B cell (primary cell): ENCODE results near the gene ITFG1. TPM values are rescaled to one million over a fixed set of nuclear protein-coding genes. Genes with fewer than 3 reads are reported as not detected.
A peak's percentile ranks its signal among the peaks of the same experiment; 100 is the strongest.

Source experiments
- ATAC-seq: fragments of 200-7000 bp; cut with Tn5 transposase; one replicate; pipeline ENCODE4 v1.10.0; 2021; ENCODE audit warnings: low read depth, mild to moderate bottlenecking, moderate number of reproducible peaks, moderate library complexity
- CTCF ChIA-PET: fragments of 350-600 bp; sonication (Branson Sonifier 250); formaldehyde crosslinking; loops from one replicate; lab custom pipeline; 2021; ENCODE audit warnings: antibody characterized with exemption, inconsistent platforms; lab: Charles Lee
- POLR2A ChIA-PET: fragments of 350-600 bp; sonication (Branson Sonifier 250); formaldehyde crosslinking; loops from one replicate; lab custom pipeline; 2021; ENCODE audit warnings: antibody characterized with exemption; lab: Charles Lee
- DNase-seq: peaks from one replicate; pipeline ENCODE4 v3.0.0; 2013
- H2AFZ ChIP-seq: 2 replicates; pipeline ENCODE4 v1.6.1; 2012; ENCODE audit warnings: mild to moderate bottlenecking, low read depth, low read length; ENCODE audit not compliant: insufficient read depth, poor library complexity, severe bottlenecking
- H3K27ac ChIP-seq, 2 donors: 1 replicate in 1 of 2; 2 replicates in 1 of 2; pipeline ENCODE4 v1.5.1; 2012 to 2013; ENCODE audit warnings: low read length in 2 of 2, mild to moderate bottlenecking in 2 of 2, moderate library complexity in 1 of 2
- H3K27me3 ChIP-seq, 4 experiments: fragments of 200-600 bp in 1 of 4; sonication (generic) in 1 of 4; replicated peaks in 1 of 4; 1 replicate in 2 of 4; 2 replicates in 2 of 4; pipeline versions ENCODE4 v1.6.1 to v1.7.0; 2013 to 2016; ENCODE audit warnings: low read length in 3 of 4, mild to moderate bottlenecking in 2 of 4, mixed read lengths in 1 of 4, moderate library complexity in 1 of 4; ENCODE audit not compliant: insufficient read depth in 4 of 4, control insufficient read depth in 3 of 4; ENCODE audit errors: control extremely low read depth in 1 of 4
- H3K36me3 ChIP-seq, 2 experiments: replicated peaks in 1 of 2; 1 replicate in 1 of 2; 2 replicates in 1 of 2; pipeline versions ENCODE4 v1.6.1 to v1.7.1; 2013; ENCODE audit warnings: low read length in 1 of 2; ENCODE audit not compliant: insufficient read depth in 2 of 2, control insufficient read depth in 1 of 2; ENCODE audit errors: control extremely low read depth in 1 of 2, extremely low read depth in 1 of 2
- H3K4me1 ChIP-seq, 2 donors: fragments of 200-600 bp in 1 of 2; sonication (generic) in 1 of 2; 1 replicate in 1 of 2; 2 replicates in 1 of 2; pipeline versions ENCODE4 v1.5.1 to v1.6.1; 2013 to 2017; ENCODE audit warnings: low read length in 2 of 2; ENCODE audit not compliant: control insufficient read depth in 2 of 2, insufficient read depth in 2 of 2
- H3K4me2 ChIP-seq: replicated peaks from 2 replicates; pipeline ENCODE3; 2012; ENCODE audit warnings: mild to moderate bottlenecking, low read depth, low read length; ENCODE audit not compliant: poor library complexity, severe bottlenecking
- H3K4me3 ChIP-seq, 5 experiments: fragments of 200-600 bp in 1 of 5; sonication (generic) in 1 of 5; 1 replicate in 3 of 5; 2 replicates in 2 of 5; pipeline versions ENCODE4 v1.5.1 to v1.7.0; 2011 to 2016; ENCODE audit warnings: low read length in 4 of 5, mild to moderate bottlenecking in 4 of 5, low read depth in 2 of 5, control low read depth in 1 of 5, moderate library complexity in 1 of 5; ENCODE audit not compliant: insufficient read depth in 1 of 5; ENCODE audit errors: control extremely low read depth in 1 of 5, extremely low read depth in 1 of 5
- H3K79me2 ChIP-seq: fragments of 200-600 bp; sonication (generic); one replicate; pipeline ENCODE4 v1.6.0; 2016; ENCODE audit warnings: low read length; ENCODE audit not compliant: control insufficient read depth, insufficient read depth
- H3K9ac ChIP-seq: fragments of 200-600 bp; sonication (generic); 2 replicates; pipeline ENCODE4 v1.6.1; 2017; ENCODE audit warnings: mild to moderate bottlenecking, low read length, moderate library complexity
- H3K9me3 ChIP-seq, 3 donors: one replicate each; pipeline versions ENCODE4 v1.6.1 to v1.7.1; 2013; ENCODE audit warnings: low read length in 2 of 3; ENCODE audit not compliant: control insufficient read depth in 2 of 3, insufficient read depth in 1 of 3; ENCODE audit errors: control extremely low read depth in 1 of 3
- H4K20me1 ChIP-seq: 2 replicates; pipeline ENCODE4 v1.6.0; 2012; ENCODE audit warnings: mild to moderate bottlenecking, low read length; ENCODE audit not compliant: insufficient read depth, control insufficient read depth, poor library complexity, severe bottlenecking
- H3K27ac Mint-ChIP-seq: one replicate; pipeline ENCODE4 v1.8.0; 2021; ENCODE audit warnings: mixed read lengths
- H3K27me3 Mint-ChIP-seq: one replicate; pipeline ENCODE4 v1.8.0; 2021; ENCODE audit warnings: mixed read lengths
- H3K4me1 Mint-ChIP-seq: one replicate; pipeline ENCODE4 v1.8.0; 2021; ENCODE audit warnings: mixed read lengths
- H3K4me3 Mint-ChIP-seq: one replicate; pipeline ENCODE4 v1.8.0; 2021; ENCODE audit warnings: mixed read lengths
- H3K9me3 Mint-ChIP-seq: one replicate; pipeline ENCODE4 v1.8.0; 2022; ENCODE audit warnings: mixed read lengths; ENCODE audit not compliant: insufficient read depth
- CTCF ChIP-seq: fragments of 200-600 bp; IDR thresholded peaks from one replicate; pipeline ENCODE4 v1.8.0; 2022; ENCODE audit warnings: antibody characterized with exemption, mild to moderate bottlenecking
- EZH2 ChIP-seq: IDR thresholded peaks from 2 replicates; pipeline ENCODE4 v1.6.1; 2012; ENCODE audit warnings: borderline replicate concordance, low read depth, mild to moderate bottlenecking, moderate library complexity, low read length; ENCODE audit not compliant: insufficient read depth, poor library complexity, severe bottlenecking
- WGBS: methylation state at CpG from one replicate; pipeline ENCODE4 v1.1.5; 2013; ENCODE audit warnings: missing lambda C conversion rate; ENCODE audit not compliant: insufficient coverage; 5-methylcytosine and 5-hydroxymethylcytosine counted together
- intact Hi-C: fragments of 100-400 bp; cut with micrococcal nuclease; formaldehyde crosslinking; loops from one replicate; pipeline ENCODE4 v1.10.0; 2022
- polyA plus RNA-seq: library from polyadenylated mRNA; depleted of rRNA; stranded (reverse); fragments of >200 nt; gene quantifications from 2 replicates; pipeline ENCODE4 v1.2.3, GENCODE V29; 2012
- total RNA-seq, 2 donors: library from RNA; stranded (reverse); fragments of 120-200 nt in 1 of 2; gene quantifications; 1 replicate in 1 of 2; 2 replicates in 1 of 2; pipeline versions ENCODE4 v1.2.3 to v1.2.4, GENCODE V29; 2013 to 2022

Gene ITFG1
- total and polyA plus RNA-seq, 2 donors (not counting 1 experiment from before 2014, with no cell fraction given), result 9.7 to 40.4 TPM

GRCh38 chr16:47467501-47467900 lies 6.6 kb upstream of the ITFG1 start:
- 100% methylated on average over 1 of the region's 2 CpGs for WGBS
- Histone ChIP-seq H3K4me3 (no peak overlapping the region), H4K20me1 (peaks cover 16% of the 10 kb centered on the region), H3K79me2 (peaks cover 93% of the 10 kb centered on the region), H3K27me3 (no peaks in the 10 kb centered on the region), H3K4me1 (peaks cover 15 to 36% of the 10 kb centered on the region in 2 donors), H2AFZ (no peak overlapping the region), H3K9me3 (no peaks in the 10 kb centered on the region), H3K27ac (no peak overlapping the region), H3K9ac (no peak overlapping the region), H3K36me3 (peaks cover 2 to 10% of the 10 kb centered on the region in 2 experiments), H3K4me2 (no peak overlapping the region)
- Mint-ChIP-seq H3K4me3 (no peak overlapping the region), H3K9me3 (no peaks in the 10 kb centered on the region), H3K27ac (no peak overlapping the region), H3K4me1 (peaks cover 68% of the 10 kb centered on the region), H3K27me3 (no peaks in the 10 kb centered on the region)
- ATAC-seq, result no peak
- TF ChIP-seq CTCF, result no peak
- POLR2A ChIA-PET, result no interaction called here
- intact Hi-C loops, result no loop called here
- no peak for DNase-seq
- CTCF ChIA-PET, result interaction anchor here (1.5 to 2.3 kb wide), 2 partner anchors 11 to 27 kb away, joined by 3 to 7 read pairs; no protein-coding TSS in a partner anchor

- TF ChIP-seq EZH2 (no peak), CTCF (no peak)
- ChIA-PET CTCF (interaction anchor here (0.9 to 2.3 kb wide), 3 partner anchors 12 to 169 kb away, joined by 3 to 7 read pairs (median 3); no protein-coding TSS in a partner anchor), POLR2A (no interaction called here)
- Histone ChIP-seq H3K9ac (no peak overlapping the region), H3K4me3 (no peak overlapping the region), H3K36me3 (peaks cover 2 to 8% of the 10 kb centered on the region in 2 experiments), H3K79me2 (peaks cover 93% of the 10 kb centered on the region), H3K4me1 (peaks cover 23 to 42% of the 10 kb centered on the region in 2 donors), H2AFZ (no peak overlapping the region), H3K27me3 (no peaks in the 10 kb centered on the region), H3K9me3 (no peaks in the 10 kb centered on the region), H4K20me1 (peaks cover 13% of the 10 kb centered on the region), H3K4me2 (no peak overlapping the region), H3K27ac (no peak overlapping the region)
- Mint-ChIP-seq H3K9me3 (no peaks in the 10 kb centered on the region), H3K27ac (no peak overlapping the region), H3K4me3 (peak overlapping the region; percentile 10), H3K27me3 (no peaks in the 10 kb centered on the region), H3K4me1 (peaks cover 74% of the 10 kb centered on the region)
- WGBS, result no CpG with 5 or more reads among the region's 2 CpGs
- intact Hi-C loops, result no loop called here
- ATAC-seq, result no peak
- DNase-seq, result no peak
Measured at GRCh38 chr16:47465919-47466630, 5.2 kb upstream of the ITFG1 start.
